RWPE2 (cell line): Measurements from ENCODE around the gene PARP16.

ENCODE experiments used
- ATAC-seq: fragments of 200-7000 bp; cut with Tn5 transposase; 3 replicates; pipeline ENCODE4 v1.9.1; 2021; ENCODE audit warnings: low read depth
- DNase-seq: peaks from one replicate; pipeline ENCODE4 v3.0.0-alpha.2; 2020; ENCODE audit warnings: low spot score
- H3K27ac ChIP-seq: fragments of 450-650 bp; 2 replicates; pipeline ENCODE4 v1.5.1; 2017; ENCODE audit warnings: mild to moderate bottlenecking; ENCODE audit not compliant: poor library complexity, severe bottlenecking
- H3K27me3 ChIP-seq: fragments of 250-450 bp; sonication (Bioruptor Pico); 2 replicates; pipeline ENCODE4 v1.5.1; 2021; ENCODE audit warnings: mild to moderate bottlenecking, moderate library complexity; ENCODE audit not compliant: insufficient read depth, poor library complexity, severe bottlenecking
- H3K36me3 ChIP-seq: fragments of 250-450 bp; sonication (Bioruptor Pico); 2 replicates; pipeline ENCODE4 v1.5.1; 2020; ENCODE audit warnings: low read depth, mild to moderate bottlenecking, moderate library complexity
- H3K4me1 ChIP-seq: fragments of 250-450 bp; sonication (Bioruptor Pico); 2 replicates; pipeline ENCODE4 v1.5.1; 2021; ENCODE audit warnings: mild to moderate bottlenecking, moderate library complexity; ENCODE audit not compliant: insufficient read depth, poor library complexity, severe bottlenecking
- H3K4me3 ChIP-seq: fragments of 250-450 bp; sonication (Bioruptor Pico); 2 replicates; pipeline ENCODE4 v1.5.1; 2021; ENCODE audit warnings: mild to moderate bottlenecking, moderate library complexity; ENCODE audit not compliant: severe bottlenecking
- H3K9me3 ChIP-seq: fragments of 250-450 bp; sonication (Bioruptor Pico); 2 replicates; pipeline ENCODE4 v1.5.1; 2021; ENCODE audit warnings: mild to moderate bottlenecking, moderate library complexity; ENCODE audit not compliant: severe bottlenecking
- TF ChIP-seq, protein P1 (sequence below): fragments of 450-650 bp; IDR thresholded peaks from one replicate; pipeline ENCODE4 v1.5.1; 2017; ENCODE audit warnings: mild to moderate bottlenecking, moderate library complexity; ENCODE audit not compliant: poor library complexity, severe bottlenecking

The PARP16 gene

GRCh38 chr15:65221697-65222096, 65.0 kb downstream of the PARP16 start:
- H3K9me3 ChIP-seq: no peaks in the 10 kb centered on the region
- no peak overlapping the region for H3K4me3 ChIP-seq
- TF ChIP-seq, protein P1, sequence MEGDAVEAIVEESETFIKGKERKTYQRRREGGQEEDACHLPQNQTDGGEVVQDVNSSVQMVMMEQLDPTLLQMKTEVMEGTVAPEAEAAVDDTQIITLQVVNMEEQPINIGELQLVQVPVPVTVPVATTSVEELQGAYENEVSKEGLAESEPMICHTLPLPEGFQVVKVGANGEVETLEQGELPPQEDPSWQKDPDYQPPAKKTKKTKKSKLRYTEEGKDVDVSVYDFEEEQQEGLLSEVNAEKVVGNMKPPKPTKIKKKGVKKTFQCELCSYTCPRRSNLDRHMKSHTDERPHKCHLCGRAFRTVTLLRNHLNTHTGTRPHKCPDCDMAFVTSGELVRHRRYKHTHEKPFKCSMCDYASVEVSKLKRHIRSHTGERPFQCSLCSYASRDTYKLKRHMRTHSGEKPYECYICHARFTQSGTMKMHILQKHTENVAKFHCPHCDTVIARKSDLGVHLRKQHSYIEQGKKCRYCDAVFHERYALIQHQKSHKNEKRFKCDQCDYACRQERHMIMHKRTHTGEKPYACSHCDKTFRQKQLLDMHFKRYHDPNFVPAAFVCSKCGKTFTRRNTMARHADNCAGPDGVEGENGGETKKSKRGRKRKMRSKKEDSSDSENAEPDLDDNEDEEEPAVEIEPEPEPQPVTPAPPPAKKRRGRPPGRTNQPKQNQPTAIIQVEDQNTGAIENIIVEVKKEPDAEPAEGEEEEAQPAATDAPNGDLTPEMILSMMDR: no peak
- H3K36me3 ChIP-seq: no peaks in the 10 kb centered on the region
- H3K27me3 ChIP-seq: no peaks in the 10 kb centered on the region
- ATAC-seq (no peak), DNase-seq (no peak)
- H3K27ac ChIP-seq: no peak overlapping the region
- no peaks in the 10 kb centered on the region for H3K4me1 ChIP-seq

GRCh38 chr15:65219137-65219536, 67.5 kb downstream of the PARP16 start:
- no peaks in the 10 kb centered on the region for H3K36me3 ChIP-seq
- H3K27me3 ChIP-seq: no peaks in the 10 kb centered on the region
- TF ChIP-seq, protein P1: no peak
- ATAC-seq: no peak
- H3K9me3 ChIP-seq: no peaks in the 10 kb centered on the region
- H3K4me3 ChIP-seq: no peak overlapping the region
- DNase-seq: no peak
- H3K4me1 ChIP-seq: no peaks in the 10 kb centered on the region
- H3K27ac ChIP-seq: no peak overlapping the region

DNA sequence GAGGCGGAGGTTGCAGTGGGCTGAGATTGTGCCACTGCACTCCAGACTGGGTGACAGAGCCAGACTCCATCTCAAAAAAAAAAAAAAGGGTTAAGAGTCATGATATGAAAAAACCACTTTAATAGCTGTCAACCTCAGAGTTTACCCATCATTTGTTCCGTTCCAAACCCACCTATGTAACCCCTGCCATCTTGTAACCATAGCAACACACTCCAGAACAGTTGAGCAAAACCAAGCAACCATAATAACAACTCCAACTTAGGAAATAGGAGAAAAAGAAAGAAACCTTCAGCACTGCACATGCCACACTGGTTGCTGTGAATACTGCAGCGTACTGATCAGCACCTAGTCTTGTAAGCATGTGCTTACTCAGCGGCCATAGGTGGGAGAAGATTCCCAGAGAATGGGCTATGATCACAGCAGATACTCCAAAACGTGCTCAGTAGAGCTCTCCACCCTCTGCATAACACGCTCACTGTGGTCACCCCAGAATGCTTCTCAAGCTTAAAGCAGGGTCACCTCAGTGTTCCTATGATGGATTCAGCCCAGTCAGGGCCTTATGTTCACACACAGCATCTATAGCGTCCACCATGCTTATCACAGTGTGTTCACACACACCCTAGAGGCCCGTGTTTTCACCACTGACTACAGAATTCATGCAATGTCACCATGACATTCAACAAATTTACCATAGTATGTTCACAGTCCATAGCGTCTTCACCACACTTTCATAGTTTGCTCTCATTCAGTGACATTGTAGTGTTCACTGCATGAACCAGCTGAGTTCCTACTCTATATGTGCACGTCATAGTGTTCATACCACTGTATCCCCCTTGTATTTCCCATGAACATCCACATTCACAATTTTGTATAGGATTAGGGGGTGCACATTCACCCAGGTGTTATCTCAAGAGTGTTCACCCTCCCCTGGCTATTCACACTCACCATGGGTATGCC, 68.9 kb downstream of the PARP16 start:
- Histone ChIP-seq H3K9me3 (no peaks in the 10 kb centered on the region), H3K27ac (no peak overlapping the region), H3K4me3 (no peak overlapping the region), H3K4me1 (no peaks in the 10 kb centered on the region), H3K36me3 (no peaks in the 10 kb centered on the region), H3K27me3 (no peaks in the 10 kb centered on the region)
- TF ChIP-seq, protein P1: no peak
- ATAC-seq: no peak
- DNase-seq: no peak

DNA sequence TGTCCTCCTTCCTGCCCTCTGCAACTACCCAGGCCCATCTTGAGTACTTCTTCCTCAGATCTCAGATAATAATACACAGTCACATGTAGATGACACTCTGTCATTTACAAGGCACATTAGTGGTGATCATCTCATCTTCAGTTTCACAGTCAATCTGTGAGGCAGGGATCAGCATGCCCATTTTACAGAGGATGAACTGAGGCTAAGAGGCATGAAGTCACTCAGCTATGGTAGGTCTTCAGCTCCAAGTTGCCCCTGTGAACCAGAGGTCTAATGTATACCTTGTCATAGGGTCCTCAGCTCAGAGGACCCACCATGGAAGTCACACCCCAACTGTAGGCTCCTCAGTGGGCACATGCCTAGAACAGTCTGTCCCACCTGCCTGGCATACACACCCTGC, 71.2 kb downstream of the PARP16 start:
- no peak overlapping the region for H3K27ac ChIP-seq
- H3K4me3 ChIP-seq: no peak overlapping the region
- ATAC-seq (no peak), DNase-seq (no peak)
- no peaks in the 10 kb centered on the region for H3K27me3 ChIP-seq
- H3K4me1 ChIP-seq: no peaks in the 10 kb centered on the region
- TF ChIP-seq, protein P1: no peak
- no peaks in the 10 kb centered on the region for H3K36me3 ChIP-seq
- H3K9me3 ChIP-seq: no peaks in the 10 kb centered on the region

GRCh38 chr15:65214010-65214409, 72.7 kb downstream of the PARP16 start:
- Histone ChIP-seq H3K4me1 (no peaks in the 10 kb centered on the region), H3K27ac (no peak overlapping the region), H3K36me3 (no peaks in the 10 kb centered on the region), H3K27me3 (no peaks in the 10 kb centered on the region), H3K9me3 (no peaks in the 10 kb centered on the region), H3K4me3 (no peak overlapping the region)
- DNase-seq (no peak), ATAC-seq (no peak)
- TF ChIP-seq, protein P1: no peak
